Upper lobe of left lung (tissue), 6 donors: ENCODE results near the gene DDN. TPM values are rescaled to one million over a fixed set of nuclear protein-coding genes. Genes with fewer than 3 reads are reported as not detected.
A peak's percentile ranks its signal among the peaks of the same experiment; 100 is the strongest.

ENCODE experiments used
- ATAC-seq, 2 donors: fragments of 200-7000 bp; cut with Tn5 transposase; one replicate each; pipeline ENCODE4 v1.9.1; 2022; ENCODE audit warnings: mild to moderate bottlenecking in 2 of 2, moderate library complexity in 2 of 2; ENCODE audit not compliant: low FRiP score in 2 of 2
- DNase-seq, 2 donors: peaks; one replicate each; pipeline ENCODE4 v3.0.0-alpha.2; 2019 to 2020
- H3K27ac ChIP-seq, 4 donors: fragments of 200-600 bp; sonication (generic); one replicate each; pipeline ENCODE4 v1.5.1; 2016 to 2019
- H3K27me3 ChIP-seq, 4 donors: fragments of 200-600 bp; sonication (generic); one replicate each; pipeline ENCODE4 v1.5.1; 2017 to 2019
- H3K36me3 ChIP-seq, 4 donors: fragments of 200-600 bp; sonication (generic); one replicate each; pipeline ENCODE4 v1.5.1; 2016 to 2019
- H3K4me1 ChIP-seq, 4 donors: fragments of 200-600 bp; sonication (generic); one replicate each; pipeline ENCODE4 v1.5.1; 2018 to 2019
- H3K4me3 ChIP-seq, 4 donors: fragments of 200-600 bp; sonication (generic); one replicate each; pipeline ENCODE4 v1.5.1; 2017 to 2019; ENCODE audit warnings: mild to moderate bottlenecking in 2 of 4, moderate library complexity in 1 of 4
- H3K9me3 ChIP-seq, 4 donors: fragments of 200-600 bp; sonication (generic); one replicate each; pipeline ENCODE4 v1.5.1; 2018 to 2019
- CTCF ChIP-seq, 6 experiments: fragments of 450-650 bp in 4 of 6; fragments of 200-600 bp in 2 of 6; sonication (generic) in 2 of 6; IDR thresholded peaks; one replicate each; pipeline ENCODE4 v1.5.1; 2016 to 2019; ENCODE audit warnings: antibody characterized with exemption in 6 of 6
- EP300 ChIP-seq, 4 donors: sonication (generic); formaldehyde crosslinking; IDR thresholded peaks; one replicate each; pipeline ENCODE4 v1.5.1; 2017; ENCODE audit warnings: antibody characterized with exemption in 4 of 4, control low read depth in 2 of 4
- POLR2A ChIP-seq, 4 donors: fragments of 450-650 bp; IDR thresholded peaks; one replicate each; pipeline ENCODE4 v1.5.1; 2016 to 2017; ENCODE audit warnings: antibody characterized with exemption in 4 of 4, mild to moderate bottlenecking in 2 of 4
- POLR2AphosphoS5 ChIP-seq, 2 donors: sonication (generic); formaldehyde crosslinking; IDR thresholded peaks; one replicate each; pipeline ENCODE4 v1.5.1; 2017; ENCODE audit warnings: antibody characterized with exemption in 2 of 2
- WGBS, 2 donors: methylation state at CpG; one replicate each; pipeline ENCODE4 v1.1.5; 2017 to 2018; 5-methylcytosine and 5-hydroxymethylcytosine counted together
- total RNA-seq, 6 donors: library from RNA; depleted of rRNA in 4 of 6; stranded (reverse); fragments of >200 nt in 4 of 6; gene quantifications; one replicate each; pipeline versions ENCODE4 v1.1.0 to v1.2.1, GENCODE V29; 2016 to 2021
- donor health status: DM: no; HTN: no; CAD: no; lungs with moderate emphysema.
- donor health status: DM: no; HTN: yes; CAD: no; lungs with severe emphysema.

The DDN gene
- total RNA-seq, 6 donors from 2014 or later = 0.13 to 0.30 (median 0.18) TPM; not detected in 2

DNA sequence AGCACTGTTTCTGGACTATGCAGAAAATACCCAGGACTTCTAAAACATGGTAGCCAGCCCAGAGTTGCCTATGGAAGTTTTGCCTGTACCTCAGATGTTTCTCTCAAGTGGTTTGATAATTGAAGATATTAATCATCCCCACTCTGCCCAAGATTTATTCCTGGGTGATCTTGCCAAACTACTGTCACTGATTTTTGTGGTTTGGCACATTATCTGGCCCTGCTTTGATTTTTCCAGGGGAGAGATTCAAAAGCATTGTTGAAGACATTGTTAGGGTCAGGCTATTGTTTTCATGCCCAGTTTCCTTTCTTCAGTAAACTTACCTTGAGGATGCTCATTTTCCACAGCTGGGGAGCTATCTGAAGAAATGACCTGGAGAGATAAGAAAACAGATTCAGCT lies 13.6 kb upstream of the DDN start:
- no peak overlapping the region for H3K4me3 ChIP-seq
- no peak overlapping the region for H3K27ac ChIP-seq
- no peaks in the 10 kb centered on the region for H3K27me3 ChIP-seq
- ATAC-seq = no peak
- H3K36me3 ChIP-seq = peaks cover 5 to 46% (median 23%) of the 10 kb centered on the region in 4 donors
- peaks cover 4 to 13% (median 8%) of the 10 kb centered on the region in 4 donors for H3K4me1 ChIP-seq
- TF ChIP-seq POLR2AphosphoS5 (IDR thresholded peaks at IDR 0.05) (no peak), EP300 (IDR thresholded peaks at IDR 0.05) (no peak)
- no peak for DNase-seq
- H3K9me3 ChIP-seq = no peaks in the 10 kb centered on the region

DNA sequence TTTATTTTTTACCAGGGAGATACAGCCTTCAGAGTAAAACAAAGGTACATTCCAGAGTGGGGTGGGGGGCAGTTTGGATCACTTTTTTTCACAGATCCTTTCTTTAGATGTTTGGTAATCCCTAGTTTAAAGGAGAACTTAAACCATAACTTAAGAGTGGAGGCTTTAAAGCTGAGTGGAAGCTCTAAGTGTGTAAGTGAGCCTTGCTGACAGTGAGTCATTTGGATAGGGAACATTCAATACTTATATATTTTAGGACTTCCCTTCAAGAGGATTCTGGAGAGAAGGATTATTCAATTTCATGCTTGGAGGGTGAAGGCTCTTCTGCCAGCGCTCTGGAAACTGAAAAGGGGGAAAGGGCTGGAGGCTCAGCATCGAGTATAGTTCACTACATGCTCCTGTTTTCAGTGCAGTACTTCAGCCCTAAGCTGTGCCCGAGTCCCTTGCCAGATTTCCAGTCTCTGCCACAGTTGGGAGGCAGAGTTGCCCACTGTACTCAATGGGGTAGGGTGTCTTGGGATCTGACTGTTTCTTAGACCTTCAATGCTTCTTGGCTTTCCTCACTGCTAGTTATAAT lies 11.0 kb upstream of the DDN start:
- WGBS, 2 donors = 90 to 96% methylated on average over 3 of the region's 3 CpGs

GRCh38 chr12:49008943-49009342 lies 9.8 kb upstream of the DDN start:
- peaks cover 5 to 67% (median 39%) of the 10 kb centered on the region in 4 donors for H3K36me3 ChIP-seq
- peaks cover 0 to 3% (median 0%) of the 10 kb centered on the region in 4 donors for H3K4me1 ChIP-seq
- no peak for ATAC-seq
- H3K9me3 ChIP-seq = no peaks in the 10 kb centered on the region
- TF ChIP-seq EP300 (IDR thresholded peaks at IDR 0.05) (no peak), CTCF (IDR thresholded peaks at IDR 0.05) (no peak), POLR2AphosphoS5 (IDR thresholded peaks at IDR 0.05) (no peak), POLR2A (IDR thresholded peaks at IDR 0.05) (no peak)
- no peaks in the 10 kb centered on the region for H3K27me3 ChIP-seq
- WGBS, 2 donors = 93 to 95% methylated on average over 1 of the region's 1 CpG
- no peak for DNase-seq
- H3K27ac ChIP-seq = no peak overlapping the region
- H3K4me3 ChIP-seq = no peak overlapping the region

More for the DNA sequence above, 11.0 kb upstream of the DDN start:
- H3K4me3 ChIP-seq = no peak overlapping the region
- no peak overlapping the region for H3K27ac ChIP-seq
- DNase-seq = no peak
- H3K4me1 ChIP-seq = peaks cover 0 to 3% (median 0%) of the 10 kb centered on the region in 4 donors
- H3K36me3 ChIP-seq = peaks cover 5 to 54% (median 27%) of the 10 kb centered on the region in 4 donors
- no peaks in the 10 kb centered on the region for H3K27me3 ChIP-seq
- no peak for ATAC-seq
- TF ChIP-seq EP300 (IDR thresholded peaks at IDR 0.05) (no peak), POLR2A (IDR thresholded peaks at IDR 0.05) (no peak), CTCF (IDR thresholded peaks at IDR 0.05) (no peak), POLR2AphosphoS5 (IDR thresholded peaks at IDR 0.05) (no peak)
- no peaks in the 10 kb centered on the region for H3K9me3 ChIP-seq

GRCh38 chr12:49000346-49000745 lies 1.2 kb upstream of the DDN start:
- ATAC-seq (no peak), DNase-seq (no peak)
- peaks cover 33 to 44% (median 42%) of the 10 kb centered on the region in 4 donors for H3K4me1 ChIP-seq
- TF ChIP-seq EP300 (IDR thresholded peaks at IDR 0.05) (no peak), CTCF (IDR thresholded peaks at IDR 0.05) (no peak), POLR2A (IDR thresholded peaks at IDR 0.05) (no peak), POLR2AphosphoS5 (IDR thresholded peaks at IDR 0.05) (no peak)
- no peaks in the 10 kb centered on the region for H3K9me3 ChIP-seq
- H3K4me3 ChIP-seq = no peak overlapping the region
- H3K36me3 ChIP-seq = peaks cover 0 to 52% (median 43%) of the 10 kb centered on the region in 4 donors
- no peak overlapping the region for H3K27ac ChIP-seq
- 89 to 93% methylated on average over 2 of the region's 2 CpGs for WGBS, 2 donors
- peaks cover 0 to 32% (median 19%) of the 10 kb centered on the region in 4 donors for H3K27me3 ChIP-seq

DNA sequence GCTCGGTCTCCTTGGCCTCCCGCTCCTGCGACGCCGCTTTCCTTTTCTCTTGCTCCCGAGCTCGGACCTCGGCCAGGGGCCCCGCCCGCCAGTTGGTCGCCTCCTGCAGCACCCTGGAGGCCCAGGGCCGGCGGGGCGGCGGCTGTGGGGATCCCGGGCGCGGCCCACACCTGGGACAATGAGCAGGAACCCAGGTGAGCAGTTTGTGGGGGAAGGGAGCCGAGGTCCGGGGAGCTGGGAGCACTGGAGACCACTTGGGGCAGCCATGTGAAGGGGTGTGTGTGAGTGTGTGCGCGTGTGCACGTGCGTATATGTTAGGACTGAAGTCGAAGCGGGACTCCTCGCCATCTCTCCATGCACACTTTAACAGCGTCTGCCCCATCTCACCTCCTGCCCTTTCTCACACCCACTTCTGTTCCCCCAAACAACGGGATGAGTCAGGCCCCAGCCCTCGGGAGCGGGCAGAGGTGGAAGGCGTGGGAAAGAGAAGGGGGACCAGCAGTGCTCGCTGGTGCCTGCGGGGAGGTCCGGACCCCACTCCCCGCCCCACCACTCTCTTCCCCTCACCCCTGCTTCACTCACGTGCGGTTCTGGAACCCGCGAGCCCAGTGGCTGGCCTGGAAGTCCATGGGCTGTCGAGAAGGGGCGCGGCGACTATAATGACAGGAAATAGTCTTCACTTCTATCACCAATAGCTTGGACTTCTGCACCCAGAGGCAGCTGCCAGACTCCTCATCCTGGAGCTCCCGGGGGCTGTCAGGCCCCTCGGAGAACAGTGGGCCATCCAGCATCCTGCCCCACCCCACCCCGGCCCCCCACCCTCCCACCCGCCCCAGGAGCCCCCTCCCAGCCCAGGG lies 450 bp downstream of the DDN start:
- ATAC-seq (peak in 1 of 2 donors; percentile 13), DNase-seq (peak in 1 of 2 donors; percentile 89)
- no peaks in the 10 kb centered on the region for H3K9me3 ChIP-seq
- peaks cover 0 to 41% (median 28%) of the 10 kb centered on the region in 4 donors for H3K27me3 ChIP-seq
- WGBS, 2 donors = 0 to 3% methylated on average over 8 to 38 of the region's 48 CpGs
- H3K4me3 ChIP-seq = peak overlapping the region; percentile 30 to 61 (median 49)
- H3K27ac ChIP-seq = no peak overlapping the region
- peaks cover 0 to 36% (median 27%) of the 10 kb centered on the region in 4 donors for H3K36me3 ChIP-seq
- TF ChIP-seq EP300 (IDR thresholded peaks at IDR 0.05) (no peak), POLR2AphosphoS5 (IDR thresholded peaks at IDR 0.05) (no peak), CTCF (IDR thresholded peaks at IDR 0.05) (no peak), POLR2A (IDR thresholded peaks at IDR 0.05) (no peak)
- peaks cover 36 to 51% (median 47%) of the 10 kb centered on the region in 4 donors for H3K4me1 ChIP-seq
